OCI-M2 (cell line): ENCODE measurements around the gene MAST3.

Experiments
- DNase-seq: peaks from one replicate; lab custom pipeline; 2025; ENCODE audit not compliant: unreplicated experiment; lab: John Stamatoyannopoulos, UW

Gene MAST3

GRCh38 chr19:18135712-18136584 is 38.4 kb downstream of the MAST3 start:
- DNase-seq: no peak

GRCh38 chr19:18137242-18137641 is 39.7 kb downstream of the MAST3 start:
- DNase-seq: no peak

- DNase-seq: no peak
Observed at GRCh38 chr19:18137657-18138339, 40.2 kb downstream of the MAST3 start.

- DNase-seq: no peak
Observed at GRCh38 chr19:18140473-18140872, 42.9 kb downstream of the MAST3 start.

- no peak for DNase-seq
Observed at GRCh38 chr19:18141031-18141430, 43.5 kb downstream of the MAST3 start.

- no peak for DNase-seq
Observed at GRCh38 chr19:18143902-18144301, 46.3 kb downstream of the MAST3 start.

GRCh38 chr19:18144361-18144760 is 46.8 kb downstream of the MAST3 start:
- no peak for DNase-seq

GRCh38 chr19:18144906-18145305 is 47.3 kb downstream of the MAST3 start:
- no peak for DNase-seq

GRCh38 chr19:18145391-18145999 is 47.9 kb downstream of the MAST3 start:
- DNase-seq: no peak

GRCh38 chr19:18147396-18147795 is 49.8 kb downstream of the MAST3 start:
- DNase-seq: no peak

GRCh38 chr19:18149596-18149975 is 52.0 kb downstream of the MAST3 start:
- DNase-seq: no peak

- no peak for DNase-seq
Observed at GRCh38 chr19:18150776-18151624, 53.4 kb downstream of the MAST3 start.

GRCh38 chr19:18152442-18152816 is 54.9 kb downstream of the MAST3 start:
- peak; percentile 98 for DNase-seq

- peak; percentile 98 for DNase-seq
Observed at GRCh38 chr19:18152817-18153555, 55.4 kb downstream of the MAST3 start, which contains the start of gene PIK3R2. TSS of gene PIK3R2 (plus strand) at chr19:18153163. CDS start at chr19:18155880, 2,717 bp downstream.

GRCh38 chr19:18153556-18154134 is 56.1 kb downstream of the MAST3 start:
- DNase-seq: no peak

GRCh38 chr19:18155095-18156087 is 57.8 kb downstream of the MAST3 start:
- DNase-seq: no peak

- no peak for DNase-seq
Observed at GRCh38 chr19:18156268-18156667, 58.7 kb downstream of the MAST3 start.

- no peak for DNase-seq
Observed at GRCh38 chr19:18156841-18157464, 59.4 kb downstream of the MAST3 start.
